SJCRH30 (cell line): ENCODE results near the gene DPP10. TPM values are rescaled to one million over a fixed set of nuclear protein-coding genes. Genes with fewer than 3 reads are reported as not detected.

Source experiments
- DNase-seq, 2 experiments: peaks; one replicate each; pipeline ENCODE4 v3.0.0-alpha.2; 2015 to 2020
- H3K27ac ChIP-seq: fragments of 250-450 bp; sonication (Bioruptor Pico); 2 replicates; pipeline ENCODE4 v1.5.1; 2020; ENCODE audit warnings: mild to moderate bottlenecking, moderate library complexity
- H3K27me3 ChIP-seq: fragments of 250-450 bp; sonication (Bioruptor Pico); 2 replicates; pipeline ENCODE4 v1.5.1; 2020; ENCODE audit warnings: mild to moderate bottlenecking, moderate library complexity
- H3K36me3 ChIP-seq: fragments of 250-450 bp; sonication (Bioruptor Pico); 2 replicates; pipeline ENCODE4 v1.5.1; 2020; ENCODE audit warnings: mild to moderate bottlenecking, moderate library complexity
- H3K4me1 ChIP-seq: fragments of 250-450 bp; sonication (Bioruptor Pico); 2 replicates; pipeline ENCODE4 v1.5.1; 2020; ENCODE audit warnings: mild to moderate bottlenecking, moderate library complexity
- H3K4me3 ChIP-seq: fragments of 250-450 bp; sonication (Bioruptor Pico); 2 replicates; pipeline ENCODE4 v1.5.1; 2020; ENCODE audit warnings: mild to moderate bottlenecking, moderate library complexity
- H3K9me3 ChIP-seq: fragments of 250-450 bp; sonication (Bioruptor Pico); replicated peaks from 2 replicates; pipeline ENCODE4 v1.5.1; 2020; ENCODE audit warnings: mild to moderate bottlenecking, moderate library complexity
- total RNA-seq: library from RNA; depleted of rRNA; stranded (reverse); fragments of >200 nt; shearing (Covaris generic); gene quantifications from 2 replicates; pipeline ENCODE4 v1.2.3, GENCODE V29; 2014

Gene DPP10
- total RNA-seq, 1 experiment from 2014 or later, result not detected

DNA sequence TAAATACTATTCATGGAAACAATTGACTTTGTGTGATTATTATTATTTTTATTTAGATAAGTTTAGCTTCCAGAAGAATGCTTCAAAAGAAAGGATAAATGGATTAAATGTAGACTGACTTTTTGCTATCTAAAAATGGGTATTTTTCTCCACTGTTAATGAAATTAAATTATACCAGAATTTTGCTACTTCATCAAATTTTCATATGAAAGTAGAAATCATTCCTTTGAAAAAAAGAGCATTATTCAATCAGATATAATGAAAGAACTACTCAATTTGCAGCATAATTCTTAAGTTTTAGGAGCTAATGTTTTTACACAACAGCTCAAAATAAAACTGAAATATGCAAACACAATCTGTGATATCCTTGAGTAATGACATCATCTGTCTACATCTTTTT is 1424.6 kb downstream of the DPP10 start:
- Histone ChIP-seq H3K27me3 (no peaks in the 10 kb centered on the region), H3K36me3 (no peaks in the 10 kb centered on the region), H3K27ac (no peak overlapping the region), H3K9me3 (no peaks in the 10 kb centered on the region), H3K4me1 (no peaks in the 10 kb centered on the region), H3K4me3 (no peak overlapping the region)
- DNase-seq, result no peak

DNA sequence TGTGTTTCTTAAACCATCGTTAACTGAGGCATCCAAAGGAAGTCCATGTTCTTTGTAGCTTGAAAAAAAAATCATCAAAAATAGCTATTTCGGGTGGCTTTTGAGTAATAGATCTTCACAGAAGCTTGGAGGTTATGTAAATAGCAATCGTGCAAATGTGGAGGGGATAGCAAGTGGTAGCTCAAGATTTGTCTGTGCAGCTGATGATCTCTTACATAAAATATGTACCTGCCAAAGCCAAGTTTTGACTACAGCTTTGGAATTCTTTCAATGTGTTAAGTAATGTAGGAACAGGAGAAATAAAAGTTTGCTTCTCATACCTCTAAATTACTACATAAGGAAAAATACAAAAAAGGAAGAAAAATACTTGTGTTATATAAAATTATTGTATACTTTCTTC is 1432.0 kb downstream of the DPP10 start:
- no peaks in the 10 kb centered on the region for H3K4me1 ChIP-seq
- no peaks in the 10 kb centered on the region for H3K36me3 ChIP-seq
- DNase-seq, result no peak
- no peaks in the 10 kb centered on the region for H3K9me3 ChIP-seq
- no peaks in the 10 kb centered on the region for H3K27me3 ChIP-seq
- no peak overlapping the region for H3K4me3 ChIP-seq
- no peak overlapping the region for H3K27ac ChIP-seq

DNA sequence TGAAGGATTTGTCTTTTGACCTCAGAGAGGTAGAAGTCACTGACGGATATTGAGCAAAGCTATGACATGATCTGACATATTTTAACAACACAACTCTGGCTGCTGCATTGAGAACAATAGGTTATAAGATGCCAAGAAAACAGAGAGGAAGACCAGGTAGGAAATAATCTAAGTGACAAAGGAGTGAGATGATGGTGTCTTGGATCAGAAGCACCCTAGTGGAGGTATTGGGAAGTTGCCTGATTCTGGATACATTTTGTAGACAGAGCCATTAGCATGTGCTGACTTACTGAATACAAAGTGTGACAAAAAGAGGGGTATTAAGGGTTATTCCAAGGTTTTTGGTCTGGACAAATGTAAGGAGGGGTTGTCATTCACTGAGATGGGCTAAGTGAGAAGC is 1438.1 kb downstream of the DPP10 start:
- no peaks in the 10 kb centered on the region for H3K9me3 ChIP-seq
- no peaks in the 10 kb centered on the region; the same call in 1 of the 2 replicates for H3K27me3 ChIP-seq
- no peak overlapping the region for H3K4me3 ChIP-seq
- H3K4me1 ChIP-seq, result no peaks in the 10 kb centered on the region
- no peak overlapping the region for H3K27ac ChIP-seq
- no peaks in the 10 kb centered on the region for H3K36me3 ChIP-seq
- DNase-seq, result no peak

GRCh38 chr2:115887209-115887776 is 1444.9 kb downstream of the DPP10 start:
- no peak for DNase-seq
- no peaks in the 10 kb centered on the region for H3K27me3 ChIP-seq

More at GRCh38 chr2:115887209-115887776, 1444.9 kb downstream of the DPP10 start:
- no peaks in the 10 kb centered on the region for H3K9me3 ChIP-seq
- no peaks in the 10 kb centered on the region for H3K4me1 ChIP-seq
- H3K27ac ChIP-seq, result no peak overlapping the region
- H3K4me3 ChIP-seq, result no peak overlapping the region
- H3K36me3 ChIP-seq, result no peaks in the 10 kb centered on the region
